ENCODE results near the gene GPR37L1. TPM values are rescaled to one million over a fixed set of nuclear protein-coding genes. Genes with fewer than 3 reads are reported as not detected.

GPR37L1 gene
- total and polyA plus RNA-seq, 2 experiments from 2014 or later, result 0.03 TPM; not detected in 1

DNA sequence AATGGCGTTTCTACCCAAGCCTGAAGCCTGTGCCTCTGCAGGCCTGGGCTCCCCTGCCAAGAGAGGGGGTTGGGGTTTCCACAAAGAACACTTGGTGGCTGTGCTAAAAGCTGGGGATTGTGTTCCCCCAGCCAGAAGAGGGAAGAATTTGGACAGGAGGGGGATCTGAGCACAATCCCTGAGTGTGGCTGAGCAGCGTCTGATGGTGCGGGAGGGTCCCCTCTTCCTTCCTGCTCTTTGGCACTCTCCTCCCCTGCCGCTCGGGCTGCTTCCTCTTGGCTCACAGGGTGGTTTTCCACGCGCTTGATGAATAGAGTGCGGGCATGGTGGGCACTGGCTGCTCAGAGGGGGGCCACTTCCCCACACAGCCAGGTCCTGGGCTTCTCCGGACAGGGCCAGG lies 3.7 kb downstream of the GPR37L1 start:
- H2AFZ ChIP-seq, result no peak overlapping the region

DNA sequence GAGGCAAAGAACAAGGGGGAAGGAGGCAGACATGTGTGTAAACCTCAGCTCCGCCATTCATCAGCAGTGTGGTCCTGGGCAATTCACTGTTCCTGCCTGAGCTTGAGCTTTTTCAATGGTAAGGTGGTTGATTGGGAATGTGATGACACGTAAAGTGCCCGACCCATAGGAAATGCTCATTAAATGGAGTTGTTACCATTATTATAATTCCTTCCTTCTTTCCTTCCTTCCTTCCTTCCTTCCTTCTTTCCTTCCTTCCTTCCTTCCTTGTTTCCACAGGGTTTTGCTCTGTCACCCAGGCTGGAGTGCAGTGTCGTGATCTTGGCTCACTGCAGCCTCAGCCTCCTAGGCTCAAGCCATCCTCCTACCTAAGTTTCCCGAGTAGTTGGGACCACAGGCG lies 4.3 kb downstream of the GPR37L1 start:
- Histone ChIP-seq H3K4me3 (no peak overlapping the region), H3K79me2 (ENCODE audit: insufficient read depth) (no peaks in the 10 kb centered on the region), H3K27ac (no peak overlapping the region), H3K27me3 (replicated peaks; ENCODE audit: insufficient read depth) (no peaks in the 10 kb centered on the region; the same call in 1 of the 2 replicates), H3K36me3 (ENCODE audit: low read depth) (no peaks in the 10 kb centered on the region), H3K4me2 (ENCODE audit: unreplicated experiment) (no peak overlapping the region), H3K4me1 (ENCODE audit: insufficient read depth) (no peaks in the 10 kb centered on the region), H3K9me2 (ENCODE audit: insufficient read depth) (no peaks in the 10 kb centered on the region), H4K20me1 (ENCODE audit: insufficient read depth) (no peaks in the 10 kb centered on the region), H2AFZ (no peak overlapping the region), H3K9me3 (ENCODE audit: low read depth) (no peaks in the 10 kb centered on the region), H3F3A (ENCODE audit: insufficient read depth) (no peaks in the 10 kb centered on the region), H3K9ac (no peak overlapping the region)
- no peak for DNase-seq
- WGBS, 2 experiments (ENCODE audit: low coverage in 1 of 2, low lambda C conversion rate in 2 of 2, missing lambda C conversion rate in 2 of 2), result 94 to 96% methylated on average over 6 of the region's 6 CpGs
- in situ Hi-C loops (cut with MboI), result no loop called here
- TF ChIP-seq EZH2phosphoT487 (IDR thresholded peaks at IDR 0.05; ENCODE audit: insufficient read depth, low read depth) (no peak), EZH2 (IDR thresholded peaks at IDR 0.05; ENCODE audit: insufficient read depth, poor library complexity, severe bottlenecking) (no peak)

More for the DNA sequence above, 3.7 kb downstream of the GPR37L1 start:
- Histone ChIP-seq H3K4me2 (ENCODE audit: unreplicated experiment) (no peak overlapping the region), H3K4me3 (no peak overlapping the region), H3F3A (ENCODE audit: insufficient read depth) (no peaks in the 10 kb centered on the region), H3K27ac (no peak overlapping the region), H3K9ac (no peak overlapping the region), H4K20me1 (ENCODE audit: insufficient read depth) (no peaks in the 10 kb centered on the region), H3K36me3 (ENCODE audit: low read depth) (no peaks in the 10 kb centered on the region), H3K9me2 (ENCODE audit: insufficient read depth) (no peaks in the 10 kb centered on the region), H3K4me1 (ENCODE audit: insufficient read depth) (no peaks in the 10 kb centered on the region), H3K9me3 (ENCODE audit: low read depth) (no peaks in the 10 kb centered on the region), H3K27me3 (replicated peaks; ENCODE audit: insufficient read depth) (no peaks in the 10 kb centered on the region; the same call in none of the 2 replicates), H3K79me2 (ENCODE audit: insufficient read depth) (no peaks in the 10 kb centered on the region)
- TF ChIP-seq EZH2 (IDR thresholded peaks at IDR 0.05; ENCODE audit: insufficient read depth, poor library complexity, severe bottlenecking) (no peak), EZH2phosphoT487 (IDR thresholded peaks at IDR 0.05; ENCODE audit: insufficient read depth, low read depth) (no peak)
- in situ Hi-C loops (cut with MboI), result no loop called here
- 61 to 77% methylated on average over 7 to 9 of the region's 9 CpGs for WGBS, 2 experiments (ENCODE audit: low coverage in 1 of 2, low lambda C conversion rate in 2 of 2, missing lambda C conversion rate in 2 of 2)
- no peak for DNase-seq

- in situ Hi-C loops (cut with MboI), result no loop called here
- H3K36me3 ChIP-seq (ENCODE audit: low read depth), result no peaks in the 10 kb centered on the region
- H4K20me1 ChIP-seq (ENCODE audit: insufficient read depth), result no peaks in the 10 kb centered on the region
- H3K9ac ChIP-seq, result no peak overlapping the region
- no peaks in the 10 kb centered on the region for H3K9me2 ChIP-seq (ENCODE audit: insufficient read depth)
- H3K9me3 ChIP-seq (ENCODE audit: low read depth), result no peaks in the 10 kb centered on the region
- 88 to 92% methylated on average over 22 to 26 of the region's 26 CpGs for WGBS, 2 experiments (ENCODE audit: low coverage in 1 of 2, low lambda C conversion rate in 2 of 2, missing lambda C conversion rate in 2 of 2)
- H3K4me1 ChIP-seq (ENCODE audit: insufficient read depth), result no peaks in the 10 kb centered on the region
- H3K79me2 ChIP-seq (ENCODE audit: insufficient read depth), result no peaks in the 10 kb centered on the region
- H3F3A ChIP-seq (ENCODE audit: insufficient read depth), result no peaks in the 10 kb centered on the region
- no peak overlapping the region for H3K27ac ChIP-seq
- TF ChIP-seq EZH2 (IDR thresholded peaks at IDR 0.05; ENCODE audit: insufficient read depth, poor library complexity, severe bottlenecking), result no peak
- TF ChIP-seq EZH2phosphoT487 (IDR thresholded peaks at IDR 0.05; ENCODE audit: insufficient read depth, low read depth), result no peak
- no peaks in the 10 kb centered on the region; the same call in 1 of the 2 replicates for H3K27me3 ChIP-seq (replicated peaks; ENCODE audit: insufficient read depth)
- H3K4me3 ChIP-seq, result no peak overlapping the region
- no peak overlapping the region for H3K4me2 ChIP-seq (ENCODE audit: unreplicated experiment)
- DNase-seq, result no peak
- H2AFZ ChIP-seq, result no peak overlapping the region
These were observed 5.3 kb downstream of the GPR37L1 start for GRCh38 chr1:202127836-202128622.

DNA sequence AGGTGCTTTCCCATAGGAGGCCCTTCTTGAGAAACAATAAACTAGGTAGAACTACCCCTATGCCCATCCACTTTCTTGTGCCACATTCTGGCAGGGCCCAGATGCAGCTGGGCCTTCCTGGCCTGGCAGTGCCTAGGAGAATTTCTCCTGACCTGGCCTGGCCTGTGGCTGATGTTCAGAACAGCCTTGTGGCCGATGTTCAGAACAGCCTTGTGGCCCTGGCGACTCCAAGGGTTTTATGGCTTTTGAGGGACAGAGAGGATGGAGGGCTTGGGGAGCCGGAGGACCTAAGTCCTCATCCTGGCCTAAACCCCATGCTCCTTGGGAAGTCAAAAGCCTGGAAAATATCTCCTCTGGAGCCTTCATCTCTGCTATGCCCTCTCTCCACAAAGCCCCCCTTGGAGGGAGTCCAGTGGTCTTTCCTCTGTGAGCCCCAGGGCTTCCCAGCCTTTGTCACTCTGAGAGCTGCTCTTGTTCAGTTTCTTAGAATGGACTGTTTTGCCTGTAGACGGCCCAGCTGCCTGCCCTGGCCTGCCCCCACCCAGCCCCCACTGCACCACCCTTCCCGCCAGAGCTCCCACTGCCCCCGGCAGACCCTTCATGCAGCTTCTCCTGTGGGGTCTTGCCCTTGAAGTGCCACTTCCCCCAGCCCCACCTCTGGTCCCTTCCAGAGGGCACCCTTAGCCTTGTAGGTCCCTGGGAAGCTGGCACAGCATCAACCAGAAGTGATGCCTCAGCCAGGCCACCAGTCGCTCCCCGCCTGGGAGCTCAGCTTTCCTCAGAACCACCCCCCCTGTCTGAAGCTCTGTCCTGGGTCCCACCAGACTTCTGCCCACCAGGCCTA lies 7.0 kb downstream of the GPR37L1 start:
- Histone ChIP-seq H3K36me3 (ENCODE audit: low read depth) (peaks cover 4% of the 10 kb centered on the region; the same call in 1 of the 2 replicates), H4K20me1 (ENCODE audit: insufficient read depth) (no peaks in the 10 kb centered on the region), H3K27me3 (replicated peaks; ENCODE audit: insufficient read depth) (no peaks in the 10 kb centered on the region; the same call in 1 of the 2 replicates), H3F3A (ENCODE audit: insufficient read depth) (no peaks in the 10 kb centered on the region), H3K9ac (no peak overlapping the region), H3K27ac (no peak overlapping the region), H3K4me2 (ENCODE audit: unreplicated experiment) (no peak overlapping the region), H2AFZ (no peak overlapping the region), H3K4me1 (ENCODE audit: insufficient read depth) (no peaks in the 10 kb centered on the region), H3K79me2 (ENCODE audit: insufficient read depth) (no peaks in the 10 kb centered on the region), H3K9me2 (ENCODE audit: insufficient read depth) (no peaks in the 10 kb centered on the region), H3K4me3 (no peak overlapping the region), H3K9me3 (ENCODE audit: low read depth) (no peaks in the 10 kb centered on the region)
- in situ Hi-C loops (cut with MboI), result no loop called here
- no peak for DNase-seq
- no peak for TF ChIP-seq EZH2 (IDR thresholded peaks at IDR 0.05; ENCODE audit: insufficient read depth, poor library complexity, severe bottlenecking)
- no peak for TF ChIP-seq EZH2phosphoT487 (IDR thresholded peaks at IDR 0.05; ENCODE audit: insufficient read depth, low read depth)
- WGBS, 2 experiments (ENCODE audit: low coverage in 1 of 2, low lambda C conversion rate in 2 of 2, missing lambda C conversion rate in 2 of 2), result 56 to 69% methylated on average over 5 to 8 of the region's 8 CpGs
